Transverse colon (tissue), 4 donors: Measurements from ENCODE around the gene HDDC3. TPM values are rescaled to one million over a fixed set of nuclear protein-coding genes. Genes with fewer than 3 reads are reported as not detected.

ENCODE experiments used
- DNase-seq: peaks from one replicate; pipeline ENCODE4 v3.0.0-alpha.2; 2019
- H3K27ac ChIP-seq, 4 donors: fragments of 200-600 bp; sonication (generic); 2 replicates each; pipeline ENCODE4 v1.5.1; 2016 to 2018; ENCODE audit warnings: inconsistent platforms in 4 of 4
- H3K27me3 ChIP-seq: fragments of 200-600 bp; sonication (generic); 2 replicates; pipeline ENCODE4 v1.5.1; 2017; ENCODE audit warnings: inconsistent platforms
- H3K36me3 ChIP-seq, 4 donors: fragments of 200-600 bp; sonication (generic); 2 replicates each; pipeline ENCODE4 v1.5.1; 2017 to 2019; ENCODE audit warnings: inconsistent platforms in 4 of 4
- H3K4me1 ChIP-seq, 4 donors: fragments of 200-600 bp; sonication (generic); 2 replicates each; pipeline ENCODE4 v1.5.1; 2017 to 2020; ENCODE audit warnings: inconsistent platforms in 4 of 4
- H3K4me3 ChIP-seq, 4 donors: fragments of 200-600 bp; sonication (generic); 1 replicate in 1 of 4; 2 replicates in 3 of 4; pipeline versions ENCODE4 v1.5.1 to v1.6.1; 2017 to 2019; ENCODE audit warnings: inconsistent platforms in 4 of 4
- H3K9me3 ChIP-seq, 2 donors: fragments of 200-600 bp; sonication (generic); 2 replicates each; pipeline ENCODE4 v1.5.1; 2017 to 2019; ENCODE audit warnings: inconsistent platforms in 2 of 2
- EP300 ChIP-seq: sonication (generic); formaldehyde crosslinking; IDR thresholded peaks from one replicate; pipeline ENCODE4 v1.6.1; 2017; ENCODE audit warnings: antibody characterized with exemption, low read depth
- POLR2A ChIP-seq: fragments of 450-650 bp; IDR thresholded peaks from one replicate; pipeline ENCODE4 v1.6.1; 2016; ENCODE audit warnings: antibody characterized with exemption, mild to moderate bottlenecking, moderate library complexity
- POLR2AphosphoS5 ChIP-seq, 3 donors: sonication (generic); formaldehyde crosslinking; IDR thresholded peaks; one replicate each; pipeline ENCODE4 v1.6.1; 2016; ENCODE audit warnings: antibody characterized with exemption in 3 of 3
- WGBS, 2 donors: methylation state at CpG; one replicate each; pipeline ENCODE4 v1.1.5; 2018; ENCODE audit warnings: low coverage in 1 of 2; 5-methylcytosine and 5-hydroxymethylcytosine counted together
- in situ Hi-C, 4 donors: fragments of 200-750 bp; cut with MboI; loops; one replicate each; pipeline versions ENCODE4 v1.15.0 to v1.15.1; 2017; ENCODE audit warnings: low sequenced_read_pairs in 3 of 4, low pct_ligation_motif_present in 1 of 4, low pct_unique_long_range_greater_than_20kb in 1 of 4
- intact Hi-C: fragments of 100-400 bp; cut with DNase I; formaldehyde crosslinking; loops from one replicate; pipeline ENCODE4 v1.15.1; 2023; ENCODE audit warnings: low total_unique reads
- total RNA-seq, 4 donors: library from RNA; depleted of rRNA; stranded (reverse); fragments of >200 nt; gene quantifications; one replicate each; pipeline ENCODE4 v1.1.0, GENCODE V29; 2016
- TF ChIP-seq, protein P1 (sequence below), 5 experiments: fragments of 200-600 bp in 3 of 5; fragments of 450-650 bp in 2 of 5; sonication (generic) in 3 of 5; IDR thresholded peaks; 1 replicate in 2 of 5; 2 replicates in 3 of 5; pipeline ENCODE4 v1.5.1; 2016 to 2017; ENCODE audit warnings: antibody characterized with exemption in 5 of 5, inconsistent platforms in 3 of 5, mild to moderate bottlenecking in 2 of 5, moderate library complexity in 1 of 5

The HDDC3 gene
- total RNA-seq, 4 donors from 2014 or later: 13.8 to 21.8 (median 17.9) TPM

DNA sequence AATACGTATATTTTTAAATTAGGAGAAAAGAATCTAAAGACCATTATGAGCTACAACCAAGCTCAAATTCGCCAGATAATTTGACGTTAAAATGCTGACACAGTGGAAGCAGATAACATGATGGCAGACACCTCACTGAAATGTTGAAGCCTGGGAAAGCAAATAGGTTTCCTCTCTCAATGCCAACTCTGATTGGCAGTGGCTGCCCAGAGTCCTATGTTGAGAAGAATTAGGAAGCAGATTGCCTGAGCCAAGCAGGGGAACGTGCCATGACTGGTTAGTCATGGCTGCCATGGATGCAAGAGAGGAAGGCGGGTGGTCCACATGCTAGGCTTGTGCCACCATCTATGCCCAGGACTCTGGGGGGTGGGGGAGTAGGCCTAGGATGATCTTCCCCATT, 5.9 kb upstream of the HDDC3 start:
- DNase-seq: no peak
- Histone ChIP-seq H3K27ac (no peak overlapping the region), H3K4me3 (no peak overlapping the region), H3K4me1 (peaks cover 14 to 28% (median 23%) of the 10 kb centered on the region in 4 donors), H3K9me3 (no peaks in the 10 kb centered on the region), H3K27me3 (no peaks in the 10 kb centered on the region), H3K36me3 (peaks cover 0 to 38% (median 18%) of the 10 kb centered on the region in 4 donors)
- WGBS, 2 donors: 93 to 100% methylated on average over 4 to 5 of the region's 5 CpGs
- TF ChIP-seq EP300: no peak
- intact Hi-C loops (no loop called here), in situ Hi-C loops (no loop called here)

DNA sequence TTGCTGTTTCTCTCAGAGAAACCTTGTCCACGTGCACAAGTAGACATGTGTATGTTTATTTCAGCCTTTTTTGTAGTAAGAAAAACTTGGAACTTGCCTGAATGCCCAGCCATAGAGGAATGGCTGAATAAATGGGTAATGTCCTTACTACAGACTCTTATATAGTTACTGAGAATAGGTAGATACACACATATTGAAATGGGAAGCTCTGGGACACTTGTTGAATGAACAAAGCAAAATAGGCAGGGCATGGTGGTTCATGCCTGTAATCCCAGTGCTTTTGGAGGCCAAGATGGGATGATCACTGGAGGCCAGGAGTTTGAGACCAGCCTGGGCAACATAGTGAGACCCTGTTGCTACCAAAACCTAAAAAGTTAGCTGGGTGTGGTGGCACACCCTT, 4.5 kb upstream of the HDDC3 start:
- H3K27me3 ChIP-seq: no peaks in the 10 kb centered on the region
- peaks cover 0 to 25% (median 10%) of the 10 kb centered on the region in 4 donors for H3K36me3 ChIP-seq
- intact Hi-C loops: no loop called here
- TF ChIP-seq POLR2A: no peak
- TF ChIP-seq, protein P1, sequence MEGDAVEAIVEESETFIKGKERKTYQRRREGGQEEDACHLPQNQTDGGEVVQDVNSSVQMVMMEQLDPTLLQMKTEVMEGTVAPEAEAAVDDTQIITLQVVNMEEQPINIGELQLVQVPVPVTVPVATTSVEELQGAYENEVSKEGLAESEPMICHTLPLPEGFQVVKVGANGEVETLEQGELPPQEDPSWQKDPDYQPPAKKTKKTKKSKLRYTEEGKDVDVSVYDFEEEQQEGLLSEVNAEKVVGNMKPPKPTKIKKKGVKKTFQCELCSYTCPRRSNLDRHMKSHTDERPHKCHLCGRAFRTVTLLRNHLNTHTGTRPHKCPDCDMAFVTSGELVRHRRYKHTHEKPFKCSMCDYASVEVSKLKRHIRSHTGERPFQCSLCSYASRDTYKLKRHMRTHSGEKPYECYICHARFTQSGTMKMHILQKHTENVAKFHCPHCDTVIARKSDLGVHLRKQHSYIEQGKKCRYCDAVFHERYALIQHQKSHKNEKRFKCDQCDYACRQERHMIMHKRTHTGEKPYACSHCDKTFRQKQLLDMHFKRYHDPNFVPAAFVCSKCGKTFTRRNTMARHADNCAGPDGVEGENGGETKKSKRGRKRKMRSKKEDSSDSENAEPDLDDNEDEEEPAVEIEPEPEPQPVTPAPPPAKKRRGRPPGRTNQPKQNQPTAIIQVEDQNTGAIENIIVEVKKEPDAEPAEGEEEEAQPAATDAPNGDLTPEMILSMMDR (IDR thresholded peaks at IDR 0.05): no peak
- TF ChIP-seq EP300: no peak
- no peak for TF ChIP-seq POLR2AphosphoS5 (IDR thresholded peaks at IDR 0.05)
- DNase-seq: no peak
- 80 to 82% methylated on average over 1 of the region's 1 CpG for WGBS, 2 donors
- H3K4me1 ChIP-seq: peaks cover 14 to 34% (median 24%) of the 10 kb centered on the region in 4 donors
- H3K9me3 ChIP-seq: no peaks in the 10 kb centered on the region
- no peak overlapping the region for H3K27ac ChIP-seq
- in situ Hi-C loops: no loop called here
- no peak overlapping the region for H3K4me3 ChIP-seq

DNA sequence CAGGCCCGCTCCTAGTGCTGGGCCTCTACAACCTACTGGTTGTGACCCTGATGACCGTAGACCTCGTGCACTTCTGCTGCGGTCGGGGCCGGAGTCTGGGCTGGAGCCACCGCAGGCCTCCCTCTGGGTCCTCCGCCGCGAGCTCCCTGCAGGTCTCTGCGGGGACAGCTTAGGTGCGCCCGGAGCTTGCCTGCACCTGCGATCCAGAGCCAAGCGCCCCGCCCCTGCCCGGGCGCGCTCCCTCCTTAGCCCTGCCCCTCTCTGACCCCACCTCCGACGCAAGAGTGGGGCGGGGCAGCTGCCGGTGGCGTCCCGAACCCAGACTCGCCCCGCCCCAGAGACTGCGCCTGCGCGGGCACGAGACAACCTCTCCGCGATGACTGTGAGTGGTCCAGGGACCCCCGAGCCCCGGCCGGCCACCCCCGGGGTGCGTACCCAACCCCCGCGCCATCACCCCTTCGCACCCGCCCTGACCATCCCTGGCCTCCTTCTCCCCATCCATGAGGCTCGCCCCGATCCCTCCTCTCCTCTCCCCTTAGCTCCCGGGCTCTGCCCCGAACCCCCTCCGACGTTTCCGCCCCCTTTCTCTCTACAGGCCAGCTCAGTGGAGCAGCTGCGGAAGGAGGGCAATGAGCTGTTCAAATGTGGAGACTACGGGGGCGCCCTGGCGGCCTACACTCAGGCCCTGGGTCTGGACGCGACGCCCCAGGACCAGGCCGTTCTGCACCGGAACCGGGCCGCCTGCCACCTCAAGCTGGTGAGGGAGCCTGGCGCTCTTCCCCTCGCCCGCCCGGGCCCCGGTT, 2.8 kb upstream of the HDDC3 start, which contains the start of gene UNC45A:
TSS of gene UNC45A (plus strand) at position 337 of the 803 bp plus-strand sequence. CDS start at position 377, 40 bp downstream.
- 1% methylated on average over 48 of the region's 65 CpGs; no CpG with 5 or more reads in 1 of the 2 donors for WGBS, 2 donors
- Histone ChIP-seq H3K9me3 (no peaks in the 10 kb centered on the region), H3K27me3 (no peaks in the 10 kb centered on the region), H3K4me3 (peak within 1 kb of the TSS; percentile 53 to 87 (median 58)), H3K36me3 (peaks cover 0 to 14% (median 6%) of the 10 kb centered on the region in 4 donors), H3K4me1 (peaks cover 18 to 49% (median 37%) of the 10 kb centered on the region in 4 donors), H3K27ac (peak within 1 kb of the TSS; percentile 84 to 91 (median 90))
- in situ Hi-C loops (no loop called here), intact Hi-C loops (no loop called here)
- TF ChIP-seq, protein P1 (IDR thresholded peaks at IDR 0.05): no peak
- TF ChIP-seq EP300 (no peak), POLR2AphosphoS5 (IDR thresholded peaks at IDR 0.05) (peak; percentile 84 to 93 (median 91)), POLR2A (peak; percentile 94)
- peak; percentile 97 for DNase-seq

DNA sequence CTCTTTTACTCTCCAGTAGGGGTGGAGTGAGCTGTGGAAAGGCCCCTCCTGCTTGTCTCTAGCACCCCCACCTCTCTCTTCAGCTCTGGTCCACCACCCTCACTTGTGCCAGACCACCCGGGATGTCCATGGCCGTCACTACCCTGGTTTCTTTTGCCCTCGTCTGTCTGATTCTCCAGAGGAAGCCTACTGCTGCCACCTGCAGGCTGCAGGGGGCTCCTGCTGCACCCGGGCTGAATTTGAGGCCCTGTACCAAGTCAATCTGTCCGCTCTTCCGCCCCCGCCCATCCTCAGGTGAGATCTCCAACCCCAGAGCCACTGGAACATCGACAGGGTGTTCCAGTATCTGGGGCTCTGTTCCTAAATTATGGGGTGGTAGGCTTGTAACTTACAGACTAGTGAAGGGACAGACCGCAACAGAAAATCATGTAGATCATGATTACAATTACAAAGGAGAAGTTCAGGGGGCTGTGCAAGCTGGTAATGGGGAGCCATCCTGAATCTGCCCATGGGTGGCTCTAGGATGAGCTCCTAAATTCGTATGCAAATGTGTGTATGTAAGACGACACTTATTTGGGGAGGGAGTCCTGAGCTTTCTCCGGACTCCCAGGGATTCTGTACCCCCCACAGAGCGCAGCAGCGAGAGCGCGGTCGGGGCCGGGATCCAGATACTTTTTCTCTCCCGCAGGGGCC, 2.1 kb upstream of the HDDC3 start:
- H3K27me3 ChIP-seq: no peaks in the 10 kb centered on the region
- H3K4me3 ChIP-seq: peak overlapping the region; percentile 53 to 87 (median 58)
- TF ChIP-seq, protein P1 (IDR thresholded peaks at IDR 0.05): peak; percentile 78 to 91 (median 88)
- TF ChIP-seq POLR2A: no peak
- WGBS, 2 donors: 1 to 20% methylated on average over 1 to 17 of the region's 19 CpGs
- peaks cover 0 to 7% (median 3%) of the 10 kb centered on the region in 4 donors for H3K36me3 ChIP-seq
- peak overlapping the region; percentile 84 to 91 (median 90) for H3K27ac ChIP-seq
- H3K4me1 ChIP-seq: peaks cover 18 to 51% (median 38%) of the 10 kb centered on the region in 4 donors
- DNase-seq: peak; percentile 93
- no peaks in the 10 kb centered on the region for H3K9me3 ChIP-seq
- in situ Hi-C loops (no loop called here), intact Hi-C loops (no loop called here)
